ENCODE results near the gene RNF13.
A peak's percentile ranks its signal among the peaks of the same experiment; 100 is the strongest.

RNF13 gene

GRCh38 chr3:149959443-149959842 lies 146.4 kb downstream of the RNF13 start:
- TF ChIP-seq, protein P1, sequence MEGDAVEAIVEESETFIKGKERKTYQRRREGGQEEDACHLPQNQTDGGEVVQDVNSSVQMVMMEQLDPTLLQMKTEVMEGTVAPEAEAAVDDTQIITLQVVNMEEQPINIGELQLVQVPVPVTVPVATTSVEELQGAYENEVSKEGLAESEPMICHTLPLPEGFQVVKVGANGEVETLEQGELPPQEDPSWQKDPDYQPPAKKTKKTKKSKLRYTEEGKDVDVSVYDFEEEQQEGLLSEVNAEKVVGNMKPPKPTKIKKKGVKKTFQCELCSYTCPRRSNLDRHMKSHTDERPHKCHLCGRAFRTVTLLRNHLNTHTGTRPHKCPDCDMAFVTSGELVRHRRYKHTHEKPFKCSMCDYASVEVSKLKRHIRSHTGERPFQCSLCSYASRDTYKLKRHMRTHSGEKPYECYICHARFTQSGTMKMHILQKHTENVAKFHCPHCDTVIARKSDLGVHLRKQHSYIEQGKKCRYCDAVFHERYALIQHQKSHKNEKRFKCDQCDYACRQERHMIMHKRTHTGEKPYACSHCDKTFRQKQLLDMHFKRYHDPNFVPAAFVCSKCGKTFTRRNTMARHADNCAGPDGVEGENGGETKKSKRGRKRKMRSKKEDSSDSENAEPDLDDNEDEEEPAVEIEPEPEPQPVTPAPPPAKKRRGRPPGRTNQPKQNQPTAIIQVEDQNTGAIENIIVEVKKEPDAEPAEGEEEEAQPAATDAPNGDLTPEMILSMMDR (IDR thresholded peaks at IDR 0.05; ENCODE audit: extremely low read depth, insufficient read depth, missing control alignments): no peak
- in situ Hi-C loops (cut with MboI; ENCODE audit: low pct_unique_long_range_greater_than_20kb, low sequenced_read_pairs, unreplicated experiment): no loop called here
- DNase-seq (ENCODE audit: low spot score): no peak

DNA sequence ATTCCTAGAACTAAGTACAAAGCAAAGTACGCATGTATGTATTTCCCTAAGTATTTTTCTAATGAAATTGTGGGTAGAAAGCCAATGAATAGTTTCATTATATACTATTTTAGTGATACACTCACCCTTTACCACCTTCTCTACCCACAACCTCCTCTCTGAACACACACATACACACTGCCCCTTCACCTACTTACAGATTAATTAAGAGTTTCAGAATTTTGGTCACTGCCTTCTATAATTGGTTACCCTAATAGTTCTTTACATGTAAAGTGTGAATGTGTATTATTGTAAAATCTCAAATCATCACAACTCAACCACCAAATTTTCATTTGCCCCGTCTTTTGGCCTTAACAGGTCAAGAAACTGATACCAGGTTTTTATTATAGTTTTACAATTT lies 150.5 kb downstream of the RNF13 start:
- no peak for DNase-seq (ENCODE audit: low spot score)
- TF ChIP-seq, protein P1 (IDR thresholded peaks at IDR 0.05; ENCODE audit: extremely low read depth, insufficient read depth, missing control alignments): no peak
- in situ Hi-C loops (cut with MboI; ENCODE audit: low pct_unique_long_range_greater_than_20kb, low sequenced_read_pairs, unreplicated experiment): no loop called here

DNA sequence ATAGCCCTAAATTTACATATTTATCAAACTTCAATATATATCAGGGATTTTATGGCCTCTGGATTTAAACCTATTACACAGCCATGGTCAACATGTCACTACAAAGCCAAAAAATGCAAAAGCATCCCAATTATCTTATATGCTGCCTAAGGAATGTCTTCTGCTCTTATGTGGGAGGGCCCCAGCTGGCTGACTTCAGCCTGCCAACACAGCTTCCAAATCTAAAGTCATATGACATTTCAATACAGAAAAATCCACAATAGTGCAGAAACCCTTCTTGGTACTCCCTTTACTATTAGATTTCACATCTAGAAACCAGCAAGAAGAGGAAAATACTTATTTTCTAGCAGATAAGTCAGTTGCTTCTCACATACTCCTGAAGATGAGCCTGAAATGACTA lies 151.3 kb downstream of the RNF13 start:
- TF ChIP-seq, protein P1 (IDR thresholded peaks at IDR 0.05; ENCODE audit: extremely low read depth, insufficient read depth, missing control alignments): no peak
- DNase-seq (ENCODE audit: low spot score): no peak
- in situ Hi-C loops (cut with MboI; ENCODE audit: low pct_unique_long_range_greater_than_20kb, low sequenced_read_pairs, unreplicated experiment): no loop called here

GRCh38 chr3:149965278-149965677 lies 152.3 kb downstream of the RNF13 start:
- DNase-seq (ENCODE audit: low spot score): no peak
- in situ Hi-C loops (cut with MboI; ENCODE audit: low pct_unique_long_range_greater_than_20kb, low sequenced_read_pairs, unreplicated experiment): no loop called here
- TF ChIP-seq, protein P1 (IDR thresholded peaks at IDR 0.05; ENCODE audit: extremely low read depth, insufficient read depth, missing control alignments): no peak

DNA sequence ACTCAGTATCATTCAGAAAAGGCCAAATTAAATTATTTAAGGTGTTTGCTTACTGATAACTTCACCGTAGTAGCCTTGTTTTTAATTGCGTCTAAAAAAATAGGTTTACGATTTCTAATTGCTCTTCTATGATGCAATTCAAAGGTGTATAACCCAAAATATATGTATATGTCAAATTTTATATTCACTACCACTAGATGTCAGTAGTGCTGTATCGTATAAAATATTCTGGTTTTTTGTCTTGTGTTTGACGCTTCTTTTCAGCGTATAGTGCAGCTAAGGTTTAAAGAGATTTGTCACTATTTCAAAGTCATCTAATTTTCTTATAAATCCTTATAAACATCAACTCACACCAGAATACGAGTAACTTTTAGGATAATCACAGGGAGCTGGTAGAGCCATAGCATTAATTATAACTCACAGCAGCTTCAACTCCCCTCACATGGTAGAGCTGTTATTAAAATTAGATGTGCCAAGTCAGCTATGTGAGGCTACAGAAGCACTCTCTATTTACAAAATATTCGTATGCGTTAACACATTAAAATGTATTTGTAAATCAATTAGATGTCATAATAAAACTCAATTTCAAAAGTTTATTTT lies 154.2 kb downstream of the RNF13 start:
- in situ Hi-C loops (cut with MboI; ENCODE audit: low pct_unique_long_range_greater_than_20kb, low sequenced_read_pairs, unreplicated experiment): no loop called here
- DNase-seq (ENCODE audit: low spot score): no peak
- TF ChIP-seq, protein P1 (IDR thresholded peaks at IDR 0.05; ENCODE audit: extremely low read depth, insufficient read depth, missing control alignments): peak; percentile 46

- TF ChIP-seq, protein P1 (IDR thresholded peaks at IDR 0.05; ENCODE audit: extremely low read depth, insufficient read depth, missing control alignments): no peak
- no peak for DNase-seq (ENCODE audit: low spot score)
- in situ Hi-C loops (cut with MboI; ENCODE audit: low pct_unique_long_range_greater_than_20kb, low sequenced_read_pairs, unreplicated experiment): no loop called here
Measured at GRCh38 chr3:149968216-149968615, 155.2 kb downstream of the RNF13 start.
